GM18907 (cell line): Measurements from ENCODE around the gene SRRT.

Source experiments
- ATAC-seq: cut with Tn5 transposase; IDR thresholded peaks from one replicate; pipeline ENCODE4 v1.9.1; 2021; ENCODE audit warnings: mild to moderate bottlenecking, moderate library complexity; ENCODE audit not compliant: unreplicated experiment

Gene SRRT

DNA sequence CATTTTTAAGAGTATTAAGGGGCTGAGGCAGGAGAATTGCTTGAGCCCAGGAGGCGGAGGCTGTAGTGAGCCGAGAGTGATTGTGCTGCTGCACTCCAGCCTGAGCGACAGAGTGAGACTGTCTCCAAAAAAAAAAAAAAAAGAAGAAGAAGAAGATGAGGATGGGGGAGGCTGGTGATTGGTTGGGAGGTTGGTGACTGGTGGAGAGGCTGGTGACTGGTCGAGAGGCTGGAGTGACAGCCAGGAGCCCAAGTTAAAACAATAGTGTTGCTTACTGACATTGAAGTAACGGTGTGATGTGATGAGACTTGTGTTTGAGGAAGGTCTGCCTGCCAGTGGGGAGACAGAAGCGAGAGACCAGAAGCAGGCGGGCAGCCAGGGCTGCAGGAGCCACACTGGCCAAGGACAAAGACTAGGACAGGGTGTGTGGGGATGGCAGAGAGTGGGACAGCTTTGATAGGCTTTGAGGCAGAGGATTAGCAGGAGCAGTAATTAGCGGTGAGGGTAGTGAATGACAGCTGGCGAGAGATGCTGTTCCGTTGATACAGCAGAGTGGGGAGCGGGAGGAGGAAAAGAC, 4.9 kb downstream of the SRRT start:
- no peak for ATAC-seq

DNA sequence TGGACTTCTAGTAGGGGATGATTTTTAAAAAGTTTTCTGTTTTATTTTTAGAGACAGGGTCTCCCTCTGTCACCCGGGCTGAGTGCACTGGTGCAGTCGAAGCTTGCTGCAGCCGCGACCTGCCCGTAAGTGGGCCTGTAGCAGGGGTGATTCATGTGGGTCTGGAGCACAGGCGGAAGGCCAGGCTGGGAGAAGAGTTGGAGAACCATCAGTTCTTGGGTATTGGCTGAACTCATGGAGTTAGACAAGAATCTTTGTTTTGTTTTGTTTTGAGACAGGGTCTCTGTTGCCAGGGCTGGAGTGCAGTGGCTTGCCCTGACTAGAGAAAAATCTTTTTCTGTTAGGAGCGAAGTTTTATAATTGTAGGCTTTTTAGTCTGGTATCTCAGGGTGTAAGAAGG, 5.7 kb downstream of the SRRT start:
- no peak for ATAC-seq

DNA sequence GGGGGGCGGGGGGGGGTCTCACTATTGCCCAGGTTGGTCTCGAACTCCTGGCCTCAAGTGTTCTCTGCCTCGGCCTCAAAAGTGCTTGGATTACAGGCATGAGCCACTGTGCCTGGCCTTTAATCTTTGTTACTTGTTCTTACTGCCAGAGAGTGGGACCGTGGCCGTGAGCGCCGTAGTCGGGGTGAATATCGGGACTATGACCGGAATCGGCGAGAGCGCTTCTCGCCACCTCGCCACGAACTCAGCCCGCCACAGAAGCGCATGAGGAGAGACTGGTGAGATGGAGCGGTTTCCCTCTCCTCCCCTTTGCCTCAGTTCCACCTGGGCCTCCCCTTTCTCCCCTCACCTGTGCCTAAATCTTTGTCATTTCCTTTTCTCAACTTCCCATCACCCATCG, 6.2 kb downstream of the SRRT start:
- ATAC-seq, result no peak

DNA sequence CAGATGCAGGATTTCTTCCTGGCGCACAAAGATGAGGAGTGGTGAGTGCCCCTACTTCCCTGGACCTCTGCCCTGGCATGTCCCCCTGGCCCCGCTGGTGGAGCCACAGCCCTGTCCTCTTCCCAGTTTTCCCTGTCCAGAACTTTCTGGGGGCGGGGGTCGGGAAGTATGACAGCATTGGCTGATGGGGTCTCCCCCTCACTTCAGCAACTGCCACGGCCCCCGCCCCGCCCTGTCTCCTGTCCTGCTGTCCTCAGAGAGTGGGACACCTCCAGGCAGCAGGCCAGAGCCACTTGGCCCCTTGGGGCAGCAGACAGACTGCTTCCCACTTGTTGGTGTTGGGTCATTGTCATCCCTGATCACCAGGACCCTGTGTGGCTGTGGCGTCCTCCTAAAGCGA, 7.3 kb downstream of the SRRT start:
- ATAC-seq, result no peak

- no peak for ATAC-seq
Observed at GRCh38 chr7:100882785-100883526, 8.1 kb downstream of the SRRT start.

DNA sequence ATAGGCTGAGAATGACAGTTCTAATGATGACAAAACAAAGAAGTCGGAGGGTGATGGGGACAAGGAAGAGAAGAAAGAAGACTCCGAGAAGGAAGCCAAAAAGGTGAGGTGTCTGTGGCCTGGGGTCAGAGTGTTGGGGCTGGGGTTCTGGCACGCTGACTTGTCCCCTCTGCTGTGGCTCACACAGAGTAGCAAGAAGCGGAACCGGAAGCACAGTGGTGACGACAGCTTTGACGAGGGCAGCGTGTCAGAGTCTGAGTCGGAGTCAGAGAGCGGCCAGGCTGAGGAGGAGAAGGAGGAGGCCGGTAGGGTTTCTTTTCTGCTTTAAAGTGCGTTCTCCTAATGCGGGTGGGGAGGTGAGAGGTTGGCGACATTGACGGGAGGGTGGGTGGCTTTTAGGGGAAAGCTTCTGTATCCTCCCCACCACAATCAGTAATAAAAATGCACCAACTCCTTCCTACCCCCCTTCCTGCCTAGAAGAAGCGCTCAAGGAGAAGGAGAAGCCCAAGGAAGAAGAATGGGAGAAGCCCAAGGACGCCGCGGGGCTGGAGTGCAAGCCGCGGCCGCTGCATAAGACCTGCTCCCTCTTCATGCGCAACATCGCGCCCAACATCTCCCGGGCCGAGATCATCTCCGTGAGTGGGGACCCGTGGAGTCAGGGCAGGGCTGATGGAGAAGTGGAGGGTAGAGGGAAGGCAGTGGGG, 10.0 kb downstream of the SRRT start:
- ATAC-seq, result no peak

- ATAC-seq, result no peak
Observed at GRCh38 chr7:100885440-100886141, 10.7 kb downstream of the SRRT start.

DNA sequence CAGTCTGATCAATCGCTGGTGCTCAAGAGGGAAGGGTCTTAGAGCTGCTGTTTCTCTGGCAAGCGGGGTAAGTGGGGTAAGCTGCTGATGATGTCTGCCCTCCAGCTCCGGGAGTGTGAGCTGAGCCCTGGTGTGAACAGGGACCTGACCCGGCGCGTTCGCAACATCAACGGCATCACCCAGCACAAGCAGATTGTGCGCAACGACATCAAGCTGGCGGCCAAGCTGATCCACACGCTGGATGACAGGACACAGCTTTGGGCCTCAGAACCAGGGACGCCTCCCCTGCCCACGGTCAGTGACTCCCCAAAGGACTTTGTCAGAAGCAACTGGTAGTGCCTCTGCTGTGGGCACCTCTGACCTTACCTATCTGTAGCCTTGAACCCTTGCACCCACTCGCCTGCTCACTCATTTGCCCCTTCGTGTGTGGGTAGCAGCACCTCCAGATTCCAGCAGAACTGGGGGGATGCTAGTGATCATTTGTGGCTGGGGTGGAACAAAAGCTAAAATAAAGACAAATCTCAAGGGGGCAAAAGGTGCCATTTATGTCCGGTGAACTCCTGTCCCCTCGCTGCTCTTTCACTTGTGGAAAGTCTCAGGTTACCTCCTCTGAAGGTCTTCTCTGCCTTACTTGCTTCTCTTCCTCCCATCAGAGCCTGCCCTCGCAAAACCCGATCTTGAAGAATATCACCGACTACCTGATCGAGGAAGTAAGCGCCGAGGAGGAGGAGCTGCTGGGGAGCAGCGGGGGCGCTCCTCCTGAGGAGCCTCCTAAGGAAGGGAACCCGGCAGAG, 11.4 kb downstream of the SRRT start:
- ATAC-seq, result no peak

DNA sequence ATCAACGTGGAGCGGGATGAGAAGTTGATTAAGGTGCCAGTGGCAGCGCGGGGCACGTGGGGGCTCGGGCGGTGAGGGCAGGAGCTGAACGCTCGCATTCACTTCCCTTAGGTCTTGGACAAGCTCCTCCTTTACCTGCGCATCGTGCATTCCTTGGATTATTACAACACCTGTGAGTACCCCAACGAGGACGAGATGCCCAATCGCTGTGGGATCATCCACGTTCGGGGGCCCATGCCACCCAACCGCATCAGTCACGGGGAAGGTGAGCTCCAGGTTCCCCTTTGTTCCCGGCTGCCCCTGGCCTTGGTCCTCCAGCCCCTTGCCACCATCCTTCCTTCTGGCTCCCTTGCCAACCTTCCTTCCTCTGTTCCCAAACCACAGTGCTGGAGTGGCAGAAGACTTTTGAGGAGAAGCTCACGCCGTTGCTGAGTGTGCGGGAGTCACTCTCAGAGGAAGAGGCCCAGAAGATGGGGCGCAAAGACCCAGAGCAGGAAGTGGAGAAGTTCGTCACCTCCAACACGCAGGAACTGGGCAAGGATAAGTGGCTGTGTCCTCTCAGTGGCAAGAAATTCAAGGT, 12.1 kb downstream of the SRRT start:
- ATAC-seq, result no peak

DNA sequence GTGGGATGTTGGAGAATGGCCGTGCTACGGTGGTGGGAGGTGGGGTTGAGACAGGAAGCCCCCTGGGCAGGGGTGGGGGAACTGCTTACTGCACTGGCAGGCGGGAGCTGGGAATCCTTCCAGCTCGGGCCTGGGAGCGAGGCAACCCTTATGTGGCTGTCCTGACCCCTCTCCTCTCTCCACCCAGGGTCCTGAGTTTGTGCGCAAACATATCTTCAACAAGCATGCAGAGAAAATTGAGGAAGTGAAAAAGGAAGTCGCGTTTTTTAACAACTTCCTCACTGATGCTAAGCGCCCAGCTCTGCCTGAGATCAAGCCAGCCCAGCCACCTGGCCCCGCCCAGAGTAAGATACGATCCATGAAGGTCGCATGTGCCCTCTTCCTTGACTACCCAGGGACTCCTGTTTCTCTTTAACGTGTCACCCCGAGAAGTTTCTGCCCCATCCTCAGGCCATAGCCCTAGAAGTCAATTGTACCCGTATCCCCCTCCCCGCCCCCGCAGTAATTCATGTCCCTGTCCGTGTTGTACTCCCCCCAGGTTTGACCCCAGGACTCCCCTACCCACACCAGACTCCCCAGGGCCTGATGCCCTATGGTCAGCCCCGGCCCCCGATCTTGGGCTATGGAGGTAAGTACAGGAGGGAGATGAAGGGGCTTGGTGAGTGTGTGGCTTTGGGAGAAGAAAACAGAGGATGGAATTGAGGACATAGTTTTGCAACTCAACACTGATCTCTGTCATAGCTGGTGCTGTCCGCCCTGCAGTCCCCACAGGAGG, 12.8 kb downstream of the SRRT start:
- peak; percentile 44 for ATAC-seq

DNA sequence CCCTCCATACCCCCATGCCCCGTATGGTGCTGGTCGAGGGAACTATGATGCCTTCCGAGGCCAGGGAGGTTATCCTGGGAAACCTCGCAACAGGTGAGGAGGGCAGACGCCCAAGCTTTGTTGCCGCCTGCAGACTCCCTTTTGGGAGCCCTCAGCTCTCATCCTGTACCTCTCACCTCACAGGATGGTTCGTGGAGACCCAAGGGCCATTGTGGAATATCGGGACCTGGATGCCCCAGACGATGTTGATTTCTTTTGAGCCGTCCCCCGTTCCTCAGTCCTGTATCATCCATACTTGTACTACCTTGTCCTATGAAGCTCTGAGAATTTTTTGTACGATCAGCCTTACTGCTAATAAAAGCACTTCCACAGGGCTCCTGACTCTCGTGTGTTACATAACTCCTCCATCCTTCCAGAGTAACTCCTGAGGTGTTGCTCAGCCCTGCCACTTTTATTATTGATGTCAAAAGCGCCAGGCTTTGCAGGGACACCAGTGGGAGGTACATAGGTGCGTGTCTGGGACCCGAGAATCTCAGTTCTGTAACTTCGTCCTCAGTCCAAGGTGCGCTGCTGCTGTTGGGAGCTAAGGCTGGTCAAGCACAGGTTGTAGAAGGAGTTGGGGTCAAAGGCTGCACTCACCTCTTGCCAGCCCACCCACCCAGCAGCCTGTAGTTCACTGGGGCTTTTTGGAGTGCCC, 13.5 kb downstream of the SRRT start:
- no peak for ATAC-seq

DNA sequence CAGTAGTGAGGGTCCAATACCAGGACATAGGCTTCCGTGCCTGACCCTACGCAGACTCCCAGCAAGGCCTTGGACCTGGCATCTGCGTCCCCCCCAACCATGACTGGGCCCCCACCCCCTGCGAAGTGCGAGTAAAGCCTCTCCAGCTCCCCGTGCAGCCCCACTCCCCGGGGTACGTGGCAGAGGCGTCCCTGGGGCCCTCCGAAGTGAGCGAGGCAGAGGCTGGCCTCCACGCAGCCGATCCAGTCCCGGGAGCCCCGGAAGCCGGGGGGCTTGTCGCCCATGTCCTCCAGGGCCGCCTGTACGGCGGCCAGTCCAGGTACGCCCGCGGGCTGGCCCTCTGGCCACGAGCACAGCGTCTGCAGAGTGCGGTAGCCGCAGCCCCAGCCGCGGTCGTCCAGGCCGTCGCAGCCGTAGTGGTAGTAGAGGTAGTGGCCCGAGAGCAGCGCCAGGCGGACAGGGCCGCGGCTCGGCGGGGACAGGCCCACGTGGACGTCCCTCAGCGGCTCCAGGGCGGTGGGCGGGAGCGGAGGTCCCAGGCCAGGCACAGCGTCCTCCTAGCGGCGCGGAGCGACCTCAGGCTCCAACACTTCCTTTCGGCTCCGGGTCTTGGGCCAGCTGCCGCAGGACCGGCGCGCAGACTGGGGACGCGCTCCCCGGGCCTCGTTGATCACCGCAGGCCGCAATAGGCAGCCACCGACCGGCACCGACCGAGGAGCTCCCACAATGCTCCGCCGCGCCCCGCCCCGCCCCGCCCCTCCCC, 14.3 kb downstream of the SRRT start, which contains the start of gene UFSP1:
Gene UFSP1 (minus strand): TSS at position 728 of the 763 bp plus-strand sequence. CDS start 444 bp downstream, at position 284.
- peak; percentile 32 for ATAC-seq

GRCh38 chr7:100890653-100891567, 16.0 kb downstream of the SRRT start:
- no peak for ATAC-seq

DNA sequence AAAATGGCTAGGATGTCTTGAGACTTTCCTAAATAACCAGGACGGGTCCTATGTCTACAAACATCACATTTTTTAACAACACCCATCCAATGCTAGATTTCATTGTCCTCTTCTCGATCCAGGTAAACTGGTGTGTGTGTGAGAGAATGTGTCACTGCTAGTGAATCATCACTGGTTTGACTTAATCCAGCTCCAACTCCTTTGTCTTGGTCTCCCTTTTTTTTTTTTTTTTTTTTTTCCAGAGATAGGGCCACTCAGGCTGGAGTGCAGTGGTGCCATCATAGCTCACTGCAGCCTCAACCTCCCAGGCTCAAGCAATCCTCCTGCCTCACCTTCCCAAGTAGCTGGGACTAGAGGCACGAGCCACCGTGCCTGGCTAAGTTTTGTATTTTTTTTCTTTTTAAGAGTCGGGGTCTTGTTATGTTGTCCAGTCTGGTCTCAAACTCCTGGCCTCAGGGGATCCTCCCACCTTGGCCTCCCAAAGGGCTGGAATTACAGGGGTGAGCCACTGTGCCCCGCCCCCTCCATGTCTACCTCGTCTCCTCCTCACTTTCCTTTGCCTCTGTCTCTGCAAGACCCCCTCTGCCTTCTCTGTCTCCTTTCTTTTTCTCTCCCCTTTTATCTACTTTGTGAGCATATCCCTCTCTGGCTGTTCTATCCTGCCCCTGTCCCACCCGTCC, 16.8 kb downstream of the SRRT start:
- no peak for ATAC-seq

- no peak for ATAC-seq
Observed at GRCh38 chr7:100892364-100893317, 17.7 kb downstream of the SRRT start.
